GM21786 (cell line): ENCODE measurements around the gene NPEPL1.
"Not testable (repeated sequence)": the region's sequence is repeated elsewhere in the genome, so short reads cannot be mapped to it uniquely, and the experiment has no call there.

Experiments
- ATAC-seq: cut with Tn5 transposase; IDR thresholded peaks from one replicate; pipeline ENCODE4 v1.9.1; 2021; ENCODE audit not compliant: unreplicated experiment

NPEPL1 gene

GRCh38 chr20:58692579-58693225, at the start of gene NPEPL1:
Gene NPEPL1 (plus strand): TSS chr20:58692800. CDS start chr20:58692901, 101 bp downstream.
- peak; percentile 85 for ATAC-seq

- ATAC-seq, result not testable (repeated sequence)
Observed at GRCh38 chr20:58642896-58643295, 49.7 kb upstream of the NPEPL1 start.

GRCh38 chr20:58645412-58645968, 47.1 kb upstream of the NPEPL1 start:
- no peak for ATAC-seq

DNA sequence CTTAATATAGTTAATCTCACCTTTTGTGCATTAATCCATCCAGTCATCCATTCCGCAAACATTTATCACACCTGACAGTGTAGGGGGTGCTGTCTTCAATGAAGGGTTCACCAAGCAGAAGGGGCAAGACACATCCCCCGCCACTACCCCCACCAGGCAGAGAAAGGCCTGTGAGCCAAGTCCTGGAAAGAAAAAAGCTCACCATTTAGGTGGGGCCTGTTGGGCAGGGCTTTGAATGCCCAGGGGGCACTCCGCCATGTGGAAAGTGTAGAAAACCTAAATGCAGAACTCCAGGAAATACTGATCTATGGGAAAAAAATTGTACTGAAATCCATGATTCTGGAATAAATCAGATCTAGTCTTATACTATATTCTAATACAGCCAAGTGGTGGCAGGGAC, 46.3 kb upstream of the NPEPL1 start:
- no peak for ATAC-seq

DNA sequence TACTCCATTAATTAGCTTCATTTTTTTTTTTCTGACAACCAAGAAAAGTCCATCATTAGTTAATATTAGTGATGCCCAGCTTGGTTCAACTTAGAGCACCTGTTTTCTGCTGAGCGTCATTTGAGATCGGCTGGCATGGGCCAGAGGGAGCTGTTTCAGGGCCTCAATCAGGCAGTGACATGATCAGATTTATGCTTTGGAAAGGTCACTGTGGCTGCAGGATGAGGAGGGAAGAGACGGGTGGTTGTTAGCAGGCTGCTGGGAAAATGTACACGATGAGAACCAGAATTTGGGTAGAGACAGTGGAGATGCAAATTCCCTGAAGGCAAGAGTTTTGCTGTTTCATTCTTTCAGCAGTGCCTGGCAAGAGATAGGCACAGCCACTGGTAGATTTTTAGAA, 45.9 kb upstream of the NPEPL1 start:
- no peak for ATAC-seq

DNA sequence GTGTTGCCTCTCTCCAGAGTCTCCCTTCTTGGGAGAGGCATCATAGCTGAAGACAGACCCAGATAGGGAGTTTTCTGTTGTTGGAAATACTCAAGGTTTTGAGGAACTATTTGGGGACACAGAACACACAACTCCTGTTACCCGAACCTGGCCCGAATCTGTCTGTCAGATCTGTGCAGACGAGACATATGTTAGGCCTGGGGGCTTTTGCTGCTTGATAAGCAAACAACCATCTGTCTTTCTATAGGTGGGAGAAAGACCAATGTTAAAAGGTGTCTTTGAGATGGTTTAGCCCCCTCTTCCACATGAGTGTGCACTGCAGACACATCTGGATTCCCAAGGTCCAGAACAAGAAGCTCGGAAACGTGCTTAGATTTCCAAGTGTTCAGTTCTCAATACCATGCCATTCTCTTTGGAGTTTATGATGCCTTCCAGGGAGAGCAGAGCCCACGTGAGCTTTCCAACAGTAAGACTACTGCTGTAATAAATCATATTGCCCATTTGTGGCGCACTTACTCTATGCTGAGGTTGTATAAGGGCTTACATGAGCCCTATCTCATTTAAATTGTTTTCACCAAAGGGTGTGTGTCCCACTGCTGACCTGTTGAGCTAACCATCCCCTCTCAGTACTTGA, 45.3 kb upstream of the NPEPL1 start:
- ATAC-seq, result no peak

GRCh38 chr20:58647796-58648501, 44.7 kb upstream of the NPEPL1 start:
- ATAC-seq, result no peak

- not testable (repeated sequence) for ATAC-seq
Observed at GRCh38 chr20:58648502-58648825, 44.1 kb upstream of the NPEPL1 start.

- no peak for ATAC-seq
Observed at GRCh38 chr20:58649288-58650180, 43.1 kb upstream of the NPEPL1 start.

GRCh38 chr20:58650181-58650775, 42.3 kb upstream of the NPEPL1 start:
- ATAC-seq, result peak; percentile 5

- peak; percentile 56 for ATAC-seq
Observed at GRCh38 chr20:58650776-58651558, 41.6 kb upstream of the NPEPL1 start, which contains the start of gene STX16. Gene STX16 (plus strand): TSS chr20:58651283. CDS start chr20:58652007, 724 bp downstream.

DNA sequence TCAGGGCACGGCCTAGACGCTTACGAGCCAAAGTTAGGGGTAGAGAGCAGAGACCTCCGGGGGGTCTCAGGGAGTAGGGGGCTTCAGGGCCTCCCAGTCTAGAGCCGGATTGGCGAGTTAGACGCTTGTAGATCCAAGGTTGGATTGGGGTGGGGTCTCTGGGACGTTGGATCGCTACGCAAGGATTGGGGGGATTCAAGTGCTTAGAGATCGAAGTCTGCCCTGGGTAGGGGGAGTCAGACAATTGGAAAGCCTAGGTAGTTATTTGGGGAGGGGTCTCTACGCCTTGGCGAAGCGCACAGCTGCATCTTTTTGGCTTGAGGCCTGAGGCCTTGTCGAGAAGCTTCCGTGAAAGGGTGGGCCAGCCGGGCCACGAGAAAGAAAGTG, 41.0 kb upstream of the NPEPL1 start:
- no peak for ATAC-seq

DNA sequence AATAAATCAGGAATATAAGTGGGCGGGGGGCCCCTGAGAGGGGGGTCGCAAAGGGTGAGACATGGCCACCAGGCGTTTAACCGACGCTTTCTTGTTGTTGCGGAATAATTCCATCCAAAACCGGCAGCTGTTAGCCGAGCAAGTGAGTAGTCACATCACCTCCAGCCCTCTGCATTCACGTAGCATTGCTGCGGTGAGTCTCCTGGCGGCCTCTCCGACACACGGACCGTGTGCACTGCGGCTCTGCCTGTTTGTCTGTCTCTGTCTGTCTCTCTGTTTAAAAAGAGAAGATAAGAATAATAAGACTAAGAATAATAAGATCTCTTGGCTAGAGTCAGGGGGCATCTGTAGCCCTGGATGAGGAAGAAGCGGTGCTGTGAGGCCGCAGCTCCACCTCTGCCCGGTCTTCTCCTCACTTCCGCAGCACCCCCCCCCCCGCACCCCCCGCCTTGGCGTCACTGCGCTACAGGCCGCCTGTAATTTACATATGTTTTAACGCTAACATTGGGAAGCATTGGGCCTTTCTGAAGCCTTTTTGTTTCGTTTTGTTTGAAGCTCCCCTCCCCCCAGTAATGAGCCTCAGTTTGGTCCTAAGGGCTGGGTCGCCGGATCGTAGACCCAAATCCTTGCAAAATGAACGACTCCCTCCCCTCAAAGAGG, 40.5 kb upstream of the NPEPL1 start:
- peak; percentile 49 for ATAC-seq

- ATAC-seq, result peak; percentile 11
Observed at GRCh38 chr20:58652606-58653294, 39.9 kb upstream of the NPEPL1 start.

GRCh38 chr20:58654337-58654736, 38.3 kb upstream of the NPEPL1 start:
- no peak for ATAC-seq

GRCh38 chr20:58655328-58656107, 37.1 kb upstream of the NPEPL1 start:
- ATAC-seq, result no peak

GRCh38 chr20:58656831-58657230, 35.8 kb upstream of the NPEPL1 start:
- no peak for ATAC-seq

DNA sequence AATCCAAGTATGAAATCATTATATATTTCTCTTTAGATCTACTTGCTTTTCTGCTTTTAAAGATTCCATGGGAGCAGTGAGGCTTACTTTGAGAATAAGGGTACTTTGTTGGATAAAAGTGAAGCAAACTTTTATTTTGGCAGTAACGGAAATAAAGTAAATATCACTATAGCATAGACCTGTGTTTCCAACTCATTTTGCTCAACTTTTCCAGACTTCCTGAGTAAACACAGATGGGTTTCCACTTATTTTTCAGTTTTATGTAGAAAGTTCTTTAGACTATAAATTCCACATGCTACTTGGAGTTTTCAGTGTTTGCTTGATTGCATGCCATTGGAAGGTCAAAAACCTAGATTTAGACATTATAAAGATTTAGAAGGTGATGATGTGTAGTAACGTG, 35.3 kb upstream of the NPEPL1 start:
- ATAC-seq, result no peak
